OCI-M2 (cell line): ENCODE measurements around the gene KPNA3.

Experiments used
- DNase-seq: peaks from one replicate; lab custom pipeline; 2025; ENCODE audit not compliant: unreplicated experiment; lab: John Stamatoyannopoulos, UW

KPNA3 gene

GRCh38 chr13:49683489-49683888, 109.0 kb downstream of the KPNA3 start:
- no peak for DNase-seq

- no peak for DNase-seq
Observed at GRCh38 chr13:49681842-49682435, 110.5 kb downstream of the KPNA3 start.

- no peak for DNase-seq
Observed at GRCh38 chr13:49679246-49679645, 113.2 kb downstream of the KPNA3 start.

GRCh38 chr13:49678191-49678914, 114.1 kb downstream of the KPNA3 start:
- no peak for DNase-seq

- DNase-seq: no peak
Observed at GRCh38 chr13:49676581-49677298, 115.7 kb downstream of the KPNA3 start.

- no peak for DNase-seq
Observed at GRCh38 chr13:49670828-49671227, 121.7 kb downstream of the KPNA3 start.

- DNase-seq: no peak
Observed at GRCh38 chr13:49669735-49670309, 122.7 kb downstream of the KPNA3 start.

GRCh38 chr13:49667773-49668172, 124.7 kb downstream of the KPNA3 start:
- no peak for DNase-seq

- no peak for DNase-seq
Observed at GRCh38 chr13:49664606-49665005, 127.9 kb downstream of the KPNA3 start.

GRCh38 chr13:49657241-49657641, 135.2 kb downstream of the KPNA3 start:
- DNase-seq: no peak

- no peak for DNase-seq
Observed at GRCh38 chr13:49655906-49656305, 136.6 kb downstream of the KPNA3 start.

- no peak for DNase-seq
Observed at GRCh38 chr13:49654011-49654410, 138.5 kb downstream of the KPNA3 start.

- no peak for DNase-seq
Observed at GRCh38 chr13:49653478-49653877, 139.0 kb downstream of the KPNA3 start.

- no peak for DNase-seq
Observed at GRCh38 chr13:49652355-49653305, 139.9 kb downstream of the KPNA3 start.

GRCh38 chr13:49651570-49652354, 140.7 kb downstream of the KPNA3 start:
- no peak for DNase-seq

GRCh38 chr13:49649963-49650312, 142.5 kb downstream of the KPNA3 start:
- no peak for DNase-seq
